OCI-LY7 (cell line): Measurements from ENCODE around the gene KMO.

ENCODE experiments used
- EZH2phosphoT487 ChIP-seq: fragments of 200-600 bp; sonication (generic); IDR thresholded peaks from 2 replicates; pipeline ENCODE4 v1.6.1; 2018; ENCODE audit warnings: low read depth, borderline replicate concordance, mild to moderate bottlenecking, mixed run types, antibody characterized with exemption, low read length, moderate library complexity, mixed read lengths
- TF ChIP-seq, protein P1 (sequence below): fragments of 200-600 bp; sonication (generic); conservative IDR thresholded peaks from 2 replicates; pipeline ENCODE4 v1.5.1; 2014; ENCODE audit warnings: mild to moderate bottlenecking, antibody characterized with exemption, low read length, moderate library complexity, mixed read lengths

GRCh38 chr1:241557031-241557430 is 24.9 kb downstream of the KMO start:
- TF ChIP-seq, protein P1, sequence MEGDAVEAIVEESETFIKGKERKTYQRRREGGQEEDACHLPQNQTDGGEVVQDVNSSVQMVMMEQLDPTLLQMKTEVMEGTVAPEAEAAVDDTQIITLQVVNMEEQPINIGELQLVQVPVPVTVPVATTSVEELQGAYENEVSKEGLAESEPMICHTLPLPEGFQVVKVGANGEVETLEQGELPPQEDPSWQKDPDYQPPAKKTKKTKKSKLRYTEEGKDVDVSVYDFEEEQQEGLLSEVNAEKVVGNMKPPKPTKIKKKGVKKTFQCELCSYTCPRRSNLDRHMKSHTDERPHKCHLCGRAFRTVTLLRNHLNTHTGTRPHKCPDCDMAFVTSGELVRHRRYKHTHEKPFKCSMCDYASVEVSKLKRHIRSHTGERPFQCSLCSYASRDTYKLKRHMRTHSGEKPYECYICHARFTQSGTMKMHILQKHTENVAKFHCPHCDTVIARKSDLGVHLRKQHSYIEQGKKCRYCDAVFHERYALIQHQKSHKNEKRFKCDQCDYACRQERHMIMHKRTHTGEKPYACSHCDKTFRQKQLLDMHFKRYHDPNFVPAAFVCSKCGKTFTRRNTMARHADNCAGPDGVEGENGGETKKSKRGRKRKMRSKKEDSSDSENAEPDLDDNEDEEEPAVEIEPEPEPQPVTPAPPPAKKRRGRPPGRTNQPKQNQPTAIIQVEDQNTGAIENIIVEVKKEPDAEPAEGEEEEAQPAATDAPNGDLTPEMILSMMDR, result no peak
- TF ChIP-seq EZH2phosphoT487, result no peak
